ENCODE results near the gene MS4A18. TPM values are rescaled to one million over a fixed set of nuclear protein-coding genes. Genes with fewer than 3 reads are reported as not detected.

The MS4A18 gene
- total and polyA plus RNA-seq, 10 of the 15 experiments (the other 5 are each of a cell fraction or from before 2014, with no cell fraction given) = not detected

DNA sequence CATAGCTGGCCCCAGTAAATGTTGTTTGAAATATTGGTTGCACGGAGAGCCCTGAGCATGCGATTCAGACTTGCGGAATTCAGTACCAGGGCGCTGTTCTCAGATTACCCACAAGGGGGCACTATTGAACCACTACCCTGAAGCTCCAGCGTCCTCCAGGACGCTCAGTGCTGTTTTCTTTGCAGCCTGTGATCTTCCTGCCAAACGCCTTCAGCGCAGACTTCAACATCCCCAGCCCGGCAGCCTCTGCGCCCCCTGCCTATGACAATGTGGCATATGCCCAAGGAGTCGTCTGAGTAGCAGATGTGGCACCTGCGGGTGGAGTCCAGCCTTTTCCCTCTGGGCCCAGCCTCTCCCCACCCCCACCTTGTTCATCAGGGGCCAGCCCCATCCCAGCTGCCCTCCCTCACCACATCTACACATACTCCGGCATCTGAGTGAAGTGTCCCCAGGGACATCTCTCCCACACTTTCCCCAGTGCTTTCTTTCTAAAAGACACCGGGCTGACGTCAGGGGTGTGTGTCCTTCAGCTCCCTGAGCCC lies 51.0 kb downstream of the MS4A18 start:
- Histone ChIP-seq H3K9me3 (replicated peaks; ENCODE audit: control insufficient read depth, insufficient read depth, low read length) (no peaks in the 10 kb centered on the region; the same call in 2 of the 3 replicates), H4K20me1 (ENCODE audit: control insufficient read depth, insufficient read depth) (no peaks in the 10 kb centered on the region; the same call in 1 of the 2 replicates), H3K4me2 (ENCODE audit: control insufficient read depth, insufficient read depth) (no peak overlapping the region), H3K36me3 (ENCODE audit: control insufficient read depth in 2 of 2, insufficient read depth in 2 of 2, low read length in 1 of 2) (no peaks in the 10 kb centered on the region), H3K4me1 (ENCODE audit: control insufficient read depth, insufficient read depth, low read length) (peaks cover 11% of the 10 kb centered on the region), H3K79me2 (ENCODE audit: control insufficient read depth, insufficient read depth, low read length) (no peaks in the 10 kb centered on the region), H3K27me3 (replicated peaks in 1 of 2; ENCODE audit: control insufficient read depth in 2 of 2, insufficient read depth in 2 of 2, low read length in 1 of 2) (no peaks in the 10 kb centered on the region), H3K27ac (ENCODE audit: control insufficient read depth, insufficient read depth) (no peak overlapping the region), H3K4me3 (no peak overlapping the region), H3K9ac (ENCODE audit: control insufficient read depth, insufficient read depth, low read length) (no peak overlapping the region), H2AFZ (ENCODE audit: control insufficient read depth, low read depth, low read length) (peak overlapping the region; percentile 65)
- POLR2A ChIA-PET = interaction anchor here (1.0 to 2.1 kb wide), 5 partner anchors 10 to 139 kb away, joined by 5 to 8 read pairs (median 6); partner anchors contain the start of gene TMEM109
- CTCF ChIA-PET = interaction anchor here (0.6 to 9.3 kb wide), 27 partner anchors 10 to 510 kb away, joined by 3 to 184 read pairs (median 5); partner anchors contain the start of genes MS4A10, PRPF19, TMEM109 and ZP1
- 4% methylated on average over 15 of the region's 15 CpGs for WGBS (ENCODE audit: insufficient coverage, insufficient replicate concordance, low lambda C conversion rate, missing lambda C conversion rate)
- no TSS peak for BruUV-seq (replicated peaks)
- DNase-seq (ENCODE audit: low read depth, low spot score) (peak; percentile 67), ATAC-seq (peak; percentile 94), FAIRE-seq (peak; percentile 91)
- SMC1A ChIA-PET (ENCODE audit: uncharacterized antibody, unreplicated experiment) = interaction anchor here (0.6 to 12.5 kb wide), 21 partner anchors 11 to 414 kb away, joined by 3 to 143 read pairs (median 4); partner anchors contain the start of gene MS4A15
- in situ Hi-C loops (cut with MboI) = no loop called here
- intact Hi-C loops (cut with micrococcal nuclease; ENCODE audit: unreplicated experiment) = loop anchor here (1.0 to 2.0 kb wide), 4 partner anchors 47 to 124 kb away; no protein-coding TSS in a partner anchor
- RAD21 ChIA-PET (ENCODE audit: unreplicated experiment) = interaction anchor here (0.6 to 8.4 kb wide), 16 partner anchors 9 to 414 kb away, joined by 3 to 119 read pairs (median 4); partner anchors contain the start of genes MS4A10 and TMEM109
- TF ChIP-seq SMAD5 (IDR thresholded peaks at IDR 0.05; ENCODE audit: low read depth) (no peak), ZSCAN29 (IDR thresholded peaks at IDR 0.05) (no peak), WRNIP1 (IDR thresholded peaks at IDR 0.05; ENCODE audit: borderline replicate concordance, low read depth, low read length) (0 out of 2 replicates have a peak, but pooled peaks have one; percentile 54), SP1 (IDR thresholded peaks at IDR 0.05; ENCODE audit: low read depth, low read length) (no peak), POLR2A (IDR thresholded peaks at IDR 0.05; ENCODE audit: low read depth, low read length) (no peak), HCFC1 (IDR thresholded peaks at IDR 0.05; ENCODE audit: low read length) (no peak), SMAD1 (IDR thresholded peaks at IDR 0.05; ENCODE audit: low read depth, partially characterized antibody) (no peak), TARDBP (IDR thresholded peaks at IDR 0.05; ENCODE audit: borderline replicate concordance) (no peak), POLR2AphosphoS2 (IDR thresholded peaks at IDR 0.05; ENCODE audit: low read depth, low read length) (no peak), NFYB (IDR thresholded peaks at IDR 0.05; ENCODE audit: insufficient read depth, low read depth, low read length) (no peak), TCF7 (IDR thresholded peaks at IDR 0.05; ENCODE audit: borderline replicate concordance) (no peak), ZNF24 (IDR thresholded peaks at IDR 0.05) (no peak), CBFB (IDR thresholded peaks at IDR 0.05; ENCODE audit: low read depth) (no peak), BCL11A (IDR thresholded peaks at IDR 0.05; ENCODE audit: low read depth, low read length) (no peak), CEBPB (IDR thresholded peaks at IDR 0.05; ENCODE audit: borderline replicate concordance in 1 of 2, low read depth in 2 of 2, low read length in 2 of 2) (no peak), CBX5 (IDR thresholded peaks at IDR 0.05; ENCODE audit: low read depth) (no peak)
- TF ChIP-seq, protein P1, sequence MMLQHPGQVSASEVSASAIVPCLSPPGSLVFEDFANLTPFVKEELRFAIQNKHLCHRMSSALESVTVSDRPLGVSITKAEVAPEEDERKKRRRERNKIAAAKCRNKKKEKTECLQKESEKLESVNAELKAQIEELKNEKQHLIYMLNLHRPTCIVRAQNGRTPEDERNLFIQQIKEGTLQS (IDR thresholded peaks at IDR 0.05; ENCODE audit: borderline replicate concordance, extremely low read depth, low read depth, low read length) = no peak
- TF ChIP-seq, protein P2, sequence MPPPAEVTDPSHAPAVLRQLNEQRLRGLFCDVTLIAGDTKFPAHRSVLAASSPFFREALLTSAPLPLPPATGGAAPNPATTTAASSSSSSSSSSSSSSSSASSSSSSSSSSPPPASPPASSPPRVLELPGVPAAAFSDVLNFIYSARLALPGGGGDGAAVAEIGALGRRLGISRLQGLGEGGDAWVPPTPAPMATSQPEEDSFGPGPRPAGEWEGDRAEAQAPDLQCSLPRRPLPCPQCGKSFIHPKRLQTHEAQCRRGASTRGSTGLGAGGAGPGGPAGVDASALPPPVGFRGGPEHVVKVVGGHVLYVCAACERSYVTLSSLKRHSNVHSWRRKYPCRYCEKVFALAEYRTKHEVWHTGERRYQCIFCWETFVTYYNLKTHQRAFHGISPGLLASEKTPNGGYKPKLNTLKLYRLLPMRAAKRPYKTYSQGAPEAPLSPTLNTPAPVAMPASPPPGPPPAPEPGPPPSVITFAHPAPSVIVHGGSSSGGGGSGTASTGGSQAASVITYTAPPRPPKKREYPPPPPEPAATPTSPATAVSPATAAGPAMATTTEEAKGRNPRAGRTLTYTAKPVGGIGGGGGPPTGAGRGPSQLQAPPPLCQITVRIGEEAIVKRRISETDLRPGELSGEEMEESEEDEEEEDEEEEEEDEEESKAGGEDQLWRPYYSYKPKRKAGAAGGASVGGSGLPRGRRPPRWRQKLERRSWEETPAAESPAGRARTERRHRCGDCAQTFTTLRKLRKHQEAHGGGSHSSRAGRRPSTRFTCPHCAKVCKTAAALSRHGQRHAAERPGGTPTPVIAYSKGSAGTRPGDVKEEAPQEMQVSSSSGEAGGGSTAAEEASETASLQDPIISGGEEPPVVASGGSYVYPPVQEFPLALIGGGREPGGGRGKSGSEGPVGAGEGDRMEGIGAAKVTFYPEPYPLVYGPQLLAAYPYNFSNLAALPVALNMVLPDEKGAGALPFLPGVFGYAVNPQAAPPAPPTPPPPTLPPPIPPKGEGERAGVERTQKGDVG (CRISPR knock-in tag; IDR thresholded peaks at IDR 0.05) = no peak
- TF ChIP-seq, protein P3, sequence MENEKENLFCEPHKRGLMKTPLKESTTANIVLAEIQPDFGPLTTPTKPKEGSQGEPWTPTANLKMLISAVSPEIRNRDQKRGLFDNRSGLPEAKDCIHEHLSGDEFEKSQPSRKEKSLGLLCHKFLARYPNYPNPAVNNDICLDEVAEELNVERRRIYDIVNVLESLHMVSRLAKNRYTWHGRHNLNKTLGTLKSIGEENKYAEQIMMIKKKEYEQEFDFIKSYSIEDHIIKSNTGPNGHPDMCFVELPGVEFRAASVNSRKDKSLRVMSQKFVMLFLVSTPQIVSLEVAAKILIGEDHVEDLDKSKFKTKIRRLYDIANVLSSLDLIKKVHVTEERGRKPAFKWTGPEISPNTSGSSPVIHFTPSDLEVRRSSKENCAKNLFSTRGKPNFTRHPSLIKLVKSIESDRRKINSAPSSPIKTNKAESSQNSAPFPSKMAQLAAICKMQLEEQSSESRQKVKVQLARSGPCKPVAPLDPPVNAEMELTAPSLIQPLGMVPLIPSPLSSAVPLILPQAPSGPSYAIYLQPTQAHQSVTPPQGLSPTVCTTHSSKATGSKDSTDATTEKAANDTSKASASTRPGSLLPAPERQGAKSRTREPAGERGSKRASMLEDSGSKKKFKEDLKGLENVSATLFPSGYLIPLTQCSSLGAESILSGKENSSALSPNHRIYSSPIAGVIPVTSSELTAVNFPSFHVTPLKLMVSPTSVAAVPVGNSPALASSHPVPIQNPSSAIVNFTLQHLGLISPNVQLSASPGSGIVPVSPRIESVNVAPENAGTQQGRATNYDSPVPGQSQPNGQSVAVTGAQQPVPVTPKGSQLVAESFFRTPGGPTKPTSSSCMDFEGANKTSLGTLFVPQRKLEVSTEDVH (IDR thresholded peaks at IDR 0.05; ENCODE audit: low read depth, partially characterized antibody) = no peak
